NCI-H345 (cell line): ENCODE data around the gene HGFAC.

ENCODE experiments used
- DNase-seq: peaks from one replicate; lab custom pipeline; 2025; lab: John Stamatoyannopoulos, UW

The HGFAC gene

GRCh38 chr4:3441501-3442459 is at the start of gene HGFAC:
Gene HGFAC (plus strand): TSS chr4:3441968. CDS start chr4:3442002, 34 bp downstream.
- no peak for DNase-seq

GRCh38 chr4:3392321-3392720 is 49.4 kb upstream of the HGFAC start:
- DNase-seq: no peak

- no peak for DNase-seq
Measured at GRCh38 chr4:3393171-3393570, 48.6 kb upstream of the HGFAC start.

GRCh38 chr4:3396600-3396999 is 45.2 kb upstream of the HGFAC start:
- DNase-seq: no peak

GRCh38 chr4:3397128-3397527 is 44.6 kb upstream of the HGFAC start:
- no peak for DNase-seq

GRCh38 chr4:3399277-3400194 is 42.2 kb upstream of the HGFAC start:
- DNase-seq: no peak

GRCh38 chr4:3401436-3402171 is 40.2 kb upstream of the HGFAC start:
- DNase-seq: no peak

- DNase-seq: no peak
Measured at GRCh38 chr4:3402491-3403347, 39.0 kb upstream of the HGFAC start.

GRCh38 chr4:3403348-3403906 is 38.3 kb upstream of the HGFAC start:
- DNase-seq: no peak

GRCh38 chr4:3404546-3404945 is 37.2 kb upstream of the HGFAC start:
- no peak for DNase-seq

- DNase-seq: no peak
Measured at GRCh38 chr4:3405176-3405575, 36.6 kb upstream of the HGFAC start.

- DNase-seq: no peak
Measured at GRCh38 chr4:3406021-3406420, 35.7 kb upstream of the HGFAC start.

- no peak for DNase-seq
Measured at GRCh38 chr4:3406431-3406830, 35.3 kb upstream of the HGFAC start.

- no peak for DNase-seq
Measured at GRCh38 chr4:3407171-3407771, 34.5 kb upstream of the HGFAC start.

GRCh38 chr4:3407930-3408792 is 33.6 kb upstream of the HGFAC start:
- no peak for DNase-seq

- no peak for DNase-seq
Measured at GRCh38 chr4:3408793-3409330, 32.9 kb upstream of the HGFAC start.

- no peak for DNase-seq
Measured at GRCh38 chr4:3409571-3410091, 32.1 kb upstream of the HGFAC start.

- no peak for DNase-seq
Measured at GRCh38 chr4:3410401-3411135, 31.2 kb upstream of the HGFAC start.
